Measurements from ENCODE around the gene ZSWIM3.

ZSWIM3 gene

DNA sequence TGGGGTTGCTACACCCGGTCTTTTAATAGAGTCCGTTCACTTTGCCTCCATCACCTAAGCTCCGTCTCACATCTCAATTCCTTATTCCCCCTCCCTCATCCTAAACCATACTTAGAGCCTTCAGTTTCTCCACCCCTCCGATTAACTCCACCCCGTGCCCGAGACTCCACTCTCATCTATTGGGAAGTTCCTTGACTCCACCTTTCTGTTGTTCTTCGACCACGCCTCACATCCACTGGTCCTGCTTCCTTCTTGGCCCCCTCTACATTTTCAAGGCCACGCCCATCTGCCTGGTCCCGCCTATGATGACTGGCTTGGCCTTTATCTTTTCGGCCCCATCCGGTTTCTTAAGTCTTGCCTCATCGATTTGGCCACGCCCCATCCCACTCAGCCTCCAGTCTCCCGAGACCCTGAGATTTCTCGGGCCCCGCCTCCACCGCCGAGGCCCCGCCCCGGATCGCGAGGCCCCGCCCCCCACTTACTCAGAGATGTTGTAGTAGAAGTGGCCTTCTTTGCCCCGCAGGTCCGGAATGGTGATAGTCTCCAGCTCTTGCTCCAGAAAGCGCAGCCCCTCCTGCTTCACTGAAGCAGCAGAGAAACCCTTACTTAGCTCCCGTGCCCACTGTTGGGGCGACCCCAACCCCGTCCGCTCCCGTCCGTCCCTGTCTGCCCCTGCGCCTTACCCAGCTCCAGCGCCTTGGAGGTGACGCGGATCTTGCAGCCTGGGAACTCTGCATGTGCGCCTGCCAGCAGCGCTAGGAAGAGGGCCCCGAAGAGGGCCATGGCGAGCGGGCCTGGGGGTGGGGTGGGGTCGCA, 53.5 kb downstream of the ZSWIM3 start:
- DNase-seq: no peak

DNA sequence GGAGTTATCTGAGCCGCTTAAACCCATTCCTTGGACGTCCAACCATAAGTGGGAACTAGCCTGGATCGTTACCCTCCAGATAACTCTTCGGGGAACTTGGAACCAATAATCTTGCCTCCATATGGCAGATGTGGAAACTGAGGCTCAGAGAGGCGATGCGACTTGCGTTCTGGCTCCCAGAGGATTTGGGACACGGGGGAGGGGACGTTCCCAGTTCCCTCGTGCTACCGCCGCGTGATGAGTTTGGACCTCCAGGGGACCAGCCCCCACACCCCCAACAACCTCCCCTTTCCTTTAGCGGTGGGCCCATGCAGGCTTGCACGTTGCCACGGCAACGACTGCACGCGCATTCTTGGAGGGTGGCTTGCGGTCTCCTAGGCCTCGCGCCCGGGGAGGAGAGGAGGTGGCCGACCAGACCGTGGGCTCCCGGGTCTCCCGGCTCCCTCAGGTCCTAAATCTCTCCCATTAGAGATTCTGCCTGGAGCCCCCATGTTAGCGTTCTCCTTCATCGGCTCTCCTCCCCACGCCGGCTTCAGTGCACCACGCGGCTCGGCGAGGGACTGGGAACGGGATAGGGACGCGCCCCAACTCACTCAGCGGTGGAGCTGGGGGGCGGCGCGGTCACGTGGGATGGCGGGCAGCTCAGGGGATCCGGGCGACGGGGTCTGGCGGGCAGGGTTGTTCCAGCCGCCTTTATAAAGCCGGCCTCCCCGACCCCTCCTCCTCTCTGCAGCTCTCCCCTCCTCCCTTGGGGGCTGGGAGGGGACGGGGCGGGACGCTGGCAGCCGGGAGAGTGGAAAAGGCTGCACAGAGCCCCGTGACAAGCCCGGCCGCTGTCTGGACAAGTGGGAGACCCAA, 54.3 kb downstream of the ZSWIM3 start, which contains the start of gene PLTP:
Gene PLTP (minus strand): TSS at position 670 of the 858 bp plus-strand sequence. CDS start 703 bp downstream, outside the sequence.
- DNase-seq: no peak

DNA sequence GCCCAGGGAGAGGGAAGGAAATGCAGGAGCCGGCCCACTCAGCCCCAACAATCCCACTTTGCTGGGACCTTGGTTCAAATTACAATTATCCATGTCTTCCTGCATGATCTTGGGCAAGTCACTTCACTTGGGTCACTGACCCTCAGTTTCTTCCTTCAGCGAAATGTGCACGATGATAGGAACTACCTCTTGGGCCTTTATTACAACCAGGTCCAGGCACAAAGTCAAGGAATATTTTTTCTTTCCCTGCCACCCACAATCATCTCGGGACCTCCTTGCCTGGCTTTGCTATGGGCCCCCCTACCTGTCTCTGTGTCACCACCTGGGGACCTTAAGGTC, 54.9 kb downstream of the ZSWIM3 start:
- DNase-seq: no peak

DNA sequence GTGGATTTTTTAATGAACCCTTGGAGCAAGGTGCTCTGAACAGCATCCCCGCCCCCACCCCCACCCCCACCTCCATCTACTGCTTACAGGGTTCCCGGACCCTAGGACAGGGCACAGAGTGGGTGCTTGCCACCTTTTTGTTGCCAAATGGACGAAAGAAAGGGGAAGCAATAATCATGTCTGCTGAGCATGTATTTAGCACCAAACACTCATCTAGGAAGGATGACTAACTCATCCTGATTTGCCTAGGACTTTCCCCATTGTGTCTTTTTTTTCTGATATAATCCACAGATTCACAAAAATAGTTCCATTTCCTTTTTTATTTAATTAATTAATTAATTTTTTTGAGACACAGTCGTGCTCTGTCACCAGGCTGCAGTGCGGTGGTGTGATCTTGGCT, 55.7 kb downstream of the ZSWIM3 start:
- no peak for DNase-seq

DNA sequence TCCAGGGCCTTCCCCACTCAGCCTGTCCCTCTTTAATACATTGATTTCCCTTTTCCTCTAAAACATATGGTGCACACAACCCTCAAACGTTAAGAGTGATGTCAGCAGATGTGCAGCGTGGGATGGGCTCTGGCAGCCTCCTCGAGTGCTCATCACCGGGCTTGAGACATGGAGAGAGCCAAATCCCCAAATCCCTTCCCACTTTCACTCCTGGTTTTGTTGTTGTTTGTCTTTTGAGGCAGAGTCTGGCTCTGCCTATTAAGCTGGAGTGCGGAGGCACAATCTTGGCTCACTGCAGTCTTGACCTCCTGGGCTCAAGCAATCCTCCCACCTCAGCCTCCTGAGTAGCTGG, 60.4 kb downstream of the ZSWIM3 start:
- no peak for DNase-seq

DNA sequence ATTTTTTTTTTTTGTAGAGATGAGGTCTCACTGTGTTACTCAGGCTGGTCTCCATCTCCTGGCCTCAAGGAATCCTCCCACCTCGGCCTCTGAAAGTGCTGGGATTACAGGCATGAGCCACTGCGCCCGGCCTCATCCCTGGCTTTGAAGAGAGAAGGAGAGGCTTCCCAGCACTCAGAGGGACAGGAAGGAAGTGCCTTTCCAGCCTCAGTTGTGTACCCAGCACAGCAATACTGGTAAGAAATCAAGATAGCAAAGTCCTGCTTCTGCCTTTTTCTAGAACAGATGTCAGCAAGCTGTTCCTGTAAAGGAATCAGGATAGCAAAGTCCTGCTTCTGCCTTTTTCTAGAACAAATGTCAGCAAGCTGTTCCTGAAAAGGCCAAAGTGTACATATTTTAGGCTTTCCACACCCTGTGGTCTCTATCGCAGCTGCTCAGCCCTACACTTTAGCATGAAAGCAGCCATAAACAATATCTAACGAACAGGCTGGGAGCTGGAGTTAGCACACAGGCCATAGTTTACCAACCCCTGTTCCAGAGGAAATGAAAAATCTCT, 60.8 kb downstream of the ZSWIM3 start:
- DNase-seq: no peak

DNA sequence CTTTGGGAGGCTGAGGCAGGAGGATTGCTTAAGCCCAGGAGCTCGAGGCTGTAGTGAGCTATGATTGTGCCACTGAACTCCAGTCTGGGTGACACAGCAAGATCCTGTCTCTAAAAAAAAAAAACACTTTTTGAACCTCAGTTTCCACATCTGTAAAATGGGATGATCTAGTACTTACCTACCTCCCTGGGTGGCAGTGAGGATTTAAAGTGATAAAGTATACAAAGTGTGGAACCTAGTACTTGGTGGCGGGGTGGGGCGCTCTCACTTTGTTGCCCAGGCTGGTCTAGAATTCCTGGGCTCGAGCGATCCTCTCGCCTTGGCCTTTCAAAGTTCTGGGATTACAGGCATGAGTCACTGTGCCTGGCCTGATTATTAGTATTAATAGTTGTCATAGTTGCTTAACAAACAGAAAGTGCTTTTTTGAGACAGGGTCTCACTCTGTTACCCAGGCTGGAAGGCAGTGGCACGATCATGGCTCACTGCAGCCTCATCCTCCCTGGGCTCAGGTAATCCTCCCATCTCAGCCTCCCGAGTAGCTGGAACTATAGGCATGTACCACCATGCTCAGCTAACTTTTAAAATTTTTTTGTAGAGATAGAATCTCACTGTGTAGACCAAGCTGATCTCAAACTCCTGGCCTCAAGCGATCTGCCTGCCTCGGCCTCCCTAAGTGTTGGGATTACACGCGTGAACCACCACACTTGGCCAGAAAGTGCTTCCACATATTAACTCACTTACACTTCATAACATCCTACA, 61.5 kb downstream of the ZSWIM3 start:
- no peak for DNase-seq

DNA sequence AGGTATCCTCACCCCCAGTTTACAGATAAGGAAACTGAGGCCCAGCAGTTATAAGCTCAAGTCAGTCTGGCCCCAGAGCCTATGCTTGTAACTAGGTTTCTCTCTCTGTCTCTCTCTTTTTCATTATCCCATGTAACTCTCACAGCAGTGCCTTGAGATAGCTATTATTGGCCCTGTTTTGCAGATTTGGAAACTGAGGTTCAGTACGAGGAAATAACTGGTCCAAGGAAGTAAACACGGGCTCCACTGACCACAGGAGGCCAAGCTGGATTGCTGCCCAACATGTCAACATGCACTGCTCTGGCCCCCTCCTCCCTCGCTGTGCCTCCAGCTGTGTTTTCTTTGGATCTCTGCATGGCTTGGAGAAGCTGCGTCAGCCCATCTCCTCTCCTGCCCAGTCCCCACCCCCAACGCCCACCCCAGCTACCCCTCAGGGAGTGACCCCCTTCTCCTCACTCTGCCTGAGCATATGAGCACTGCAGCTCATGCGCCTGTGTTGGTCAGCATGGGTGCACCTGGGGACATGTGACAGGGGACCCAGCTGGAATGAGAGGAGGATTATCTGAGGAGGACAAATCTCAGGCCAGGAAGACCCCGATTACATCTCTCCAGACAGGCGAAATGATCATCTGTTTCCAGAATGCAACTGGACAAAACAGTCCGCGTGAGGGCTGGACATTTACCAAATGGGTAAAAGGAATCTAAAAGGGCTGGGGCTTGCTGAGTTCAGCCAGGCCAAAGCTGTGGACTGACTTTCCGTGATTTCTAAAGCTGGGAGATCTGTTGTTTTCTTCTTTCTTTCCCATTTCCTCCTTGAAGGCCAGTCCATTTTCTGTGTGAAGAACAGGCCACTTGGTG, 62.4 kb downstream of the ZSWIM3 start:
- peak; percentile 17 for DNase-seq

DNA sequence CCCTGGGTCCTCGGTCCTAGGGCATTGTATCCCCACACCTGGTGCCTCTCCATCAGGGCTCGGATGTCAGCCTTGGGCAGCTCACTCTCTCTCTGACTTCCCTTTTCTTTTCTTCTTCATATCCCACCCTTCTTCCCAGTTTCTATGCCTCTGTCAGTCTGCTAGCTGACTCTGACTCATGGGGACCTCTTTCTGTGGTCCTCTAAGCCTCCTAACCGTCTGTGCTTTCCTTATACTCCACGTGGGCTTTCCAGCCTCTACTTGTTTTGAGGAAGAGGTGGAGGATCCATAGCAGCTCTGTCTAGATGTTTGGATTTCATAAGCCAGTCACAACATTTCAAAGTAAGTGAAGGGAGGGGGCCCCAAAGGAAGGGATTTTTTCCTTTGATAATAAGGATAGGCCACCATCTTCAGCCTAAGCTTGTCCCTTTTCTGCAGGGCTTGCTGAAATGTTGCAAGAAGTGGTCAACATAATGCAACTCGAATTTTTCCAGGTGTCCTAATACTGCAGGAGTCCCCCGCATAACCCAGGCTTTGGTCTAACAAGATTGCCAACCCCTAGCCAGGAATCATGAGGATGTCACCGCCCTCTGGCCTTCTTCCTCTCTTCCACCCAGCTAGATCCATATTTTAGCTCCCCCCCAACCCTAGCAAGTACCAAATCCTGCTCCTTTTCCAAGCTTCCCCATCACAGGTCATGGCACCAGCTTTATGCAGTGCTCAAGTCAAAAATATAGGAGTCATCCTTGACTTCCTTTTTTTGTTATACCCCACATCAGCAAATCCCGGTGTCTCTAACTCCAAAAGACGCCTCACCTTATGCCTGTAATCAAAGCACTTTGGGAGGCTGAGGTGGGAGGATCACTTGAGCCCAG, 63.3 kb downstream of the ZSWIM3 start:
- no peak for DNase-seq

DNA sequence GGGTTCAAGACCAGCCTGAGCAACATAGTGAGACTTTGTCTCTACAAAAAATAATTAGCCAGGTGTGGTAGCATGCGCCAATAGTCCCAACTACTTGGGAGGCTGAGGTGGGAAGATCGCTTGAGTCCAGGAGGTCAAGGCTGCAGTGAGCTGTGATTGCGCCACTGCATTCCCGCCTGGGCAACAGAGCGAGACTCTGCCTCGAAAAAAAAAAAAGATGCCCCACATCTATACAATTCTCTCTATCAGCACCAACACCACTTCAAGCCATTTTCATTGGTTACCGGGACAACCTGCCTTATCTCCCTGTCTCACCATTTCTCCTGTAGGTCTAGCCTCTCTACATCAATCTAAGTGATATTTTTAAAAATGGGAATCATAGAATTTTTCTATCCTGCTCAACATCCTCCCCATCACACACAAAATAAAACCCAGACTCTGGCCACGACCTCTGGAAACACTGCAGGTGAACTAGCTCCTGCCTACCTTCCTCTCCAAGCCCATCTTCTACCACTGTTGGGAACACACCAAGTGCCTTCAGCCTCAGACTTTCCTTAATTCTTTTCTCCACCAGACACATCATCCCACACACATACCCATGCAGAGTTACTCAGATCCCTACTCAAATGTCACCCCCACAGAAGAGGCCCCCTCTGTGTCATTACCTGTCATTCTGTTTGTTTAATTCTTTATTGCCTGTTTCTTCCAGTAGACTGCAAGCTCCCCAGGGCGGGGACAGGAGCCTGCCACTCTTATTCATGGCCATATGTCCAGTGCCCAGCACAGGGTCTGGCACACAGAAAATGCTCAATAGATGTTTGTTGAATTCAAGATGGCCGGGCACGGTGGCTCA, 64.1 kb downstream of the ZSWIM3 start:
- no peak for DNase-seq

DNA sequence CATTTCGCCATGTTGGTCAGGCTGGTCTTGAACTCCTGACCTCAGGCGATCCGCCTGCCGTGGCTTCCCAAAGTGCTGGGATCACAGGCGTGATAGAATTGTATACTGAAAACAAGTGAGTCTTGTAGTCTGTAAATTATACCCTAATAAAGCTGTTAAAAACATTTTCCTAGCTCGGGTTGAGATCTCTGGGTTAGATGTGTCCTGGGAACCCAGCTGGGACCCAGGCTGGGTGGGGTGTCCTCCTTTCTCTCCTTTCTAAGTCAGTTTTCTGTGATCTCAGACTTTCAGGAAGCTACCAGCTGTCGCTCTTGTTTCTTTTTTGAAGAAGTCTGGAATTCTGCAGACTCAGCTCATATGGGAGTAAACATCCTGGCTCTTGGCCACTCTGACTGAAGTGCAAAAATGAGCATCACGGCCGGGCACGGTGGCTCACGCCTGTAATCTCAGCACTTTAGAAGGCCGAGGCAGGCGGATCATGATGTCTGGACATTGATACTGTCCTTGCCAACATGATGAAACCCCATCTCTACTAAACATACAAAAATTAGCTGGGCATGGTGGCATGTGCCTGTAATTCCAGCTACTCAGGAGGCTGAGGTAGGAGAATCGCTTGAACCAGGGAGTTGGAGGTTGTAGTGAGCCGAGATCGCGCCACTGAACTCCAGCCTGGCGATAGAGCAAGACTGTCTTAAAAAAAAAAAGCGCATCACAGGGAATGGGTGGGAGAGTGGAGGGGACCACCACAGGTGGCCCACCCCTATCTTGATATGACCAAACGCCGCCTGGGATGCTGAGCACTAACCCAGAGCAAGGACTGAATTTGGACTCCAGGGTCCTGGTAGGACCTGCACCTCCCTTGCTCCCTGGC, 67.2 kb downstream of the ZSWIM3 start:
- no peak for DNase-seq

DNA sequence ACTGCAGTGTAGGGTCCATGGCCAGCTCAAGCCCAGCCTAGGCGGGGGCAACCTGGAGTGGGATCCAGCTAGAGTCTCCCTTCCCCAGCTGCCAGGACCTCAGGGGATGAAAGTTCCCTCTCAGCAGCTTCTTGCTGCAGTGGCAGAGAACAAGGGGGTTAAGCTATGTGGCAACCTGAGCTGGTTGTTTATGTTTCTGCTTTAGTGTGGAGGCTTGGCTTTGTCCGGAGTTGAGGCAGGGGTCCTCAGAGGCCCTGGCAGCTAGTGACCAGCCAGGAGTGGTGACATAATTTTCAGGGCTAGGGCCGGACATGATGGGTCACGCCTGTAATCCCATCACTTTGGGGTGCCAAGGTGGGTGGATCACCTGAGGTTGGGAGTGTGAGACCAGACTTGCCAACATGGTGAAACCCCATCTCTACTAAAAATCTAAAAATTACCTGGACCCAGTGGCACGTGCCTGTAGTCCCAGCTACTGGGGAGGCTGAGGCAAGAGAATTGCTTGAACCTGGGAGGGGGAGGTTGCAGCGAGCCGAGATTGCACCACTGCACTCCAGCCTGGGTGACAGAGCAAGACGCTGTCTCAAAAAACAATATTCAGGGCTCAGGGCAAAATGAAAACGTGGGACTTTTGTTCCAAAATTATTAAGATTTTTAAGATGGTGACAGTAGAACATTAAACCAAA, 68.5 kb downstream of the ZSWIM3 start:
- DNase-seq: no peak

DNA sequence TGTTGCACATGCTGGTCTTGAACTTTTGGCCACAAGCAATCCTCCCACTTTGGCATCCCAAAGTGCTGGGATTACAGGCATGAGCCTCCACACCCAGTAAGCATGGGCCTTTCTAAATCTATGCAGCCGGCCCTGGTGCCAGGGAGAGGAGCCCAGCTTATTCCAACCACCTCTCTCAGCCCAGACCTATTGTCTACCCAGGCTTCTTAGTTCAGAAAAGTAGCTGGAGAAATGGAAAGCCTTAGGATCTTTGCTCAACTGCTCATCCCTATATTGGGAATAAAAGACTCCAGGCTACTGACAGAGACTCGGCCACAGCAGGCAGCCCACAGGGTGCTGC, 69.3 kb downstream of the ZSWIM3 start:
- DNase-seq: no peak

DNA sequence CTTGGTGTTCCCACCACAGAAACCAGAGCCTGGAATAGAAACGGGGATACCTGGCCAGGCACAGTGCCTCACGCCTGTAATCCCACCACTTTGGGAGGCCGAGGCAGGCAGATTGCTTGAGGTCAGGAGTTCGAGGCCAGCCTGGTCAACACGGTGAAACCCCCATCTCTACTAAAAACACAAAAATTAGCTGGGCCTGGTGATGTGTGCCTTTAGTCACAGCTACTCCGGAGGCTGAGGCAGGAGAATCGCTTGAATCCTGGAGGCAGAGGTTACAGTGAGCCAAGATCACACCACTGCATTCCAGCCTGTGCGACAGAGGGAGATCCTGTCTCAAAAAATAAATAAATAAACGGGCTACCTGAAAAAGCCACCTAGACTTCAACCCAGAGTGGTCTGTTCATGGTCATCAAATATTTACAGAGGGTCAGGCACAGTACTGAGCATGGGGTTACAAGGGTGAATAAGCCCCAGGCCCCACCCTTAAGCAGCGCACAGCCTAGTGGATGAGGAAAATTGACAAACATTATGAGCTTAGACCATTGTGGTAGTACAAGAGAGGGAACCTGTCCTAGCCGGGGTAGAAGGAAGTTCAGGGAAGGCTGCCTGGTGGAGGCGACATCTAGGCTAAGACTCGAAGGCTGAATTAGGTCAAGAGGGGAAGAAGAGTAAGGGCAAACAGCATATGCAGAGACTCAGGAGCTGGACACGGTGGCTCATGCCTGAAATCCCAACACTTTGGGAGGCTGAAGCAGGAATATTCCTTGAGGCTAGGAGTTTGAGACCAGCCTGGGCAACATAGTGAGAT, 69.9 kb downstream of the ZSWIM3 start:
- DNase-seq: no peak
